ENCODE data around the gene GRB10.

Gene GRB10

DNA sequence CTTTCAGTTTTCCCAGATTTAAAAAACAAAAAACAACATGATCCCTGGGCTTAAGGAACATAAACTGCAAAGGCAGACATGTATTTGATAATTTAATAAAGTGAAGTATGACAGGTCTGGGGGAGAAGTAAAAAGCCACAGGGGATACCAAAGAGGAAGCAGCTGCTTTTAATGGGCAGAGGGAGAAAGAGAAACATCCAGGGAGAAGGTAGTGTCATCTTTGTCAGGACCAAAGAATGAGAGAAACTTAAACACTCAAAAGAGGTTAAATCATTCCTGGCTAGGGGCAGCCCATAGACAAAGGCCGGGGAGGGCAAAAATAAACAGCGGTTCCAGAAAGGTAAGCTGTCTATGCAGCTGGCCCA, 94.5 kb downstream of the GRB10 start:
- no peak for DNase-seq (ENCODE audit: low read depth)

DNA sequence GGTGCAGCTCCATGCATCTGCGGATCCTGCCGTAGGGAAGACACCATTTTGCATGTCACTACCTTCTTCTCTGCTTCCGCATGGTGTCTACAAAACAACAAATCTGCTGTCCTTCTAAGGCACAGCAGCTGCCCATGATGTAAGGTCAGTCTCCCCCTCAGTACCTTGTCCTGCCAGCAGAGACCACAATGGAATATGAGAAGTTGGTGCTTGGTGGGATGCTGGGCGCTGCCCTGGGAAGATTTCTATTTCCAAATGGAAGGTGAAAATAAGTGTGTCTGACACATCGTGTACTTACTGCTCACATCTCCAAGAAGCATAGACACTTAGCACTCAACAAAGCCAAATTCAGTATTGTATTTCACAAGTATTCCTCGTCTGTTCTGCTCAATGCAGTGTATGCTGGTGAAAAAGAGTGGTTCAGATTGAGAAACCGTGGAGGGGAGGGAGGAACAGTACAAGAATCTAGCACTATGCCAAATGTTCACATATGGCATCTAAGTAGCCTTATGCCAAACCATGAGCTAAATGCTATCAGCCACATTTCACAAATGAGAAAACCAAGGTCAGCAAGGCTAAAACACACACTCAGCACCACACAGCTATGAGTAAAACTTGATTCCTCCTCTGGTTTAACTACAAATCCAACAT, 95.0 kb downstream of the GRB10 start:
- peak; percentile 21 for DNase-seq (ENCODE audit: low read depth)

DNA sequence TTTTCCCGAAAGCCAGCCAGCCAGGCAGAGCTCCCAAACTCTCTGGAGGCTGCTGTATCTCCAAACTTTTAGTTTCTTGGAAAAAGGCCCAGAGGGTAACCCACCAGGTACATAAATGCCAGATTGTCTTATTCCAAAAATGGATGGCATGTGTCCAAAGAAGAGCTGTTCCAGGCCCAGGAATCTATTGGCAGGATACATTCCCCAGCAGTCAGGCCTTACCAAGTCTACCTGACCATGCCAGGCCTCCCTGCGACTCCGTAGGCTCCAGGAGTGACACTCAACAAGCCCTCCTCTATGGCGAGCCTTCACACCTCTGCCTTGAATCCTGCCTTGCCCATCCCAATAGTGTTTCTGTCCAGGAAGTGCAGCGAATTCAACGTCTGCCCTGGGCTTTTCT, 95.6 kb downstream of the GRB10 start:
- DNase-seq (ENCODE audit: low read depth), result no peak

DNA sequence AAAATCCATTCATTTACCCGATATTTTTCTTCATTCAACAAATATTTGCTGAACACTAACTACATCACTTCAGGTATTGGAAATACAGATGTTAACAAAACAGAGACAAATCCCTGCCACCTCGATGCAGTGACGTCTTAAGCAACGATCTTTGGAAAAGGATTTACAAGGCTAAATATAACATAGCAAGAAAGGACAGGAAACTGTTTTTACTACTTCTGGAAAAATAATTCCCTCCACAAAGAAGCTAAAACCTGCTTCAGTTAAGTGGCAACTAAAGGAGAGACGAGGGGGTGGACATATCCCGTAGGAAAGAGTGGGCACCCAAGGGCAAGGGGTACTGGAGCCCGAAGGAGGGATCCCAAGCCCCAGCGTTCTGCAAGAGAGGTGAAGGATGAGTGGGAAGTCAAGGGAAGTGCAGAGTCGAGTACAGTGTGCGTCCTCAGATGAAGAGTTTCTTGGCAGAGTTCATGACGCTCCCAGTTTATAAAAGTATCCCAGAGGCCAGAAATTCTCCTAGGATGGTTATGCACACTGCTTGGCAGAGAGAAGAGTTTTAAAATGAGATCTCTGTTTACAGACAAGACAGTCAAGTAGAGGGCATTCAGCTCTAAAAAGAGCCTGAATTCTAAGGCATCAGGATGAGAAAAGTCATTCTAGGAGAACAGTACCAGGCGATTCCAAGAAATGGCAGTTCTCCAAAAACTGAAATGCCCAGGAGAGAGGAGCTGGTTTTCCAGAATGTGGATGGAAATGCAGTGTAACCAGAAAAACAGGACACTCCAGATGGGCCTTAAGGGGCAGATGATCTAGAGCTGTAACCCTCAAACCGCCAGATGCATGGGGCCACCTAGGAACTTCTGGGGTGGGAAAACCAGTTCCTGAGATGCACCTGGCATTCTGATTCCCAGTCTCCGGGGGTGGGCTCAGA, 97.3 kb downstream of the GRB10 start:
- DNase-seq (ENCODE audit: low read depth), result no peak

DNA sequence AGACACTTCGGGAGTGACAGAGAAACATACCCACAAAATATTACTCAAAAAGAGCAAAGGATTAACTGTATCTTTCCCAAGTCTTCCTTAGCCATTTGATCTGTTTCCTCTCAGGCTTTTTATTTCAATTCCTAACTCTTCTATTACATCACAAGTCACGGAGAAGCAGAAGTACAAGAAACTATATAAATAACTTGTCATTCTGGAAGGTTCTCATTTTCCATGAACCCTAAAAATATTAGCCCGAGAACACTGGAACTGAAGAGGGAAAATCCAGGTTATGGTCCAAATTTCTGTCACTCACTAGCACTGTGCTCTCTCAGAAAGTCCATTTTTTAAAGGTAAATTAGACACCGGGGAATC, 98.0 kb downstream of the GRB10 start:
- no peak for DNase-seq (ENCODE audit: low read depth)

DNA sequence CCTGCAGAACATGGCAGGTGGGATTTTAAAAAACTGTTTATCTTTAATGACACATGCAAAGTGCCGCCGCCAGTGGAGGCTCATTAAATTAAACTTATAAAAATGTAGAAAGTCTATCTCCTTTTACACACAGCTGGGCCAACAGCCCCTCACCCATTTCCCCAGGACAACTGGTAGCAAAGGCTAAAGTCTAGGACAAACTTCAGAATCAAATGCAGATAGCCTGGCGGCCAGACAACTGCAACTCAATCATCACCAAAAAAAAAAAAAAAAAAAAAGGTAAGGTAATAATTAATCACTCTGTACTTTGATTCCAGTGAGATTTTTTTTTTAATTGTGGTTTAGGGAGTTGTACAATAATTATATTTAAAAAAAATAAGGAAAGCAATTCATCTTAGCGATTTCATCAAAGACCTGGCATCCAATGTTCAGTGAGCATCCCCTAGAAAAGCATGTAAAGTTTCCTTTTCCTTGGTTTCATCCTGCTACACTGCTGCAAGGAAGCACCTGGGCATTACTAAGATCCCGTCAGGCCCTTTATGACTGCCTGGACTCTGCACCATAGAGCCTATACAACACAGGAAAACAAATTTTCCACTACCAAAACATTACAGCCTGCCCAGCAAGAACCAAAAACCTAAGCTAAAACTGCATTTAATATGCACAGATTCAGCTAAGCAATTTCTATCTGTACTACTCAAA, 98.5 kb downstream of the GRB10 start:
- DNase-seq (ENCODE audit: low read depth), result no peak

DNA sequence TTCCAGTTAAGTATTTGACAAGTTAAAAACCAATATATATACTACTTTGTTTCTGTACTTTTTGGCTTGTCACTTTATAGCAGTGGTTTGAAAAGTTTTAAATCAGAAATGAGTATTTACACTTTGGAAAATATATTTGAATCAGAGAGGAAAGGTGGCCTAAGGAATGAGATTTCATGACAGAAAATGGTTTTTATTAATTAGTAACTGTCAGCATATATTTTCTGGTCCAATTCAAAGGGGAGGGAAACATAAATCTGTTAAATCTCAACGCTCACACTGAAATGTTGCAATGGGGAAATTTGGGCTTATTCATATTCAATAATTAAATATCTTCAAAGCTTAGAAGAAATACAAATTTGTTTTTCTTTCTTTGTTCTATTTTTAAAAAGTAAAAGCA, 100.1 kb downstream of the GRB10 start:
- DNase-seq (ENCODE audit: low read depth), result no peak

DNA sequence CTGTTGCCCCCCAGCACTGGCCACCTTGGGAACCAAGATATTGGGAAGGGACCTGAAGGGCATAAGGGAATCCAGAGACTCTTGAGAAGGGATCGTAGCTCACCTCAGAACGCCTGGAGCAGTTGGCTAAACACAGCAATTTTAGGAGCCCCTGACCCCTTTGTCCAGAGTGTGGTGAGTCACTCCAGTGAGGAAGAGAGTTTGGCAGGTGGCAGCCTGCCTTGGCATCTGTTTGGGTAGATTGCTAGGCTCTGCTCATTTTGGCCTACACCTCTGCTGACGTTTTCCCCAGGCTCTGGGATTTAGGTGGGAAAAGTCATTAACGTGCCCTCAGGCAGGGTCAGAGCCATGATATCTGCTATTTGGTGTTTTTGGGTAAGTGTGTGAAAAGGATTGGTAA, 100.6 kb downstream of the GRB10 start:
- no peak for DNase-seq (ENCODE audit: low read depth)

DNA sequence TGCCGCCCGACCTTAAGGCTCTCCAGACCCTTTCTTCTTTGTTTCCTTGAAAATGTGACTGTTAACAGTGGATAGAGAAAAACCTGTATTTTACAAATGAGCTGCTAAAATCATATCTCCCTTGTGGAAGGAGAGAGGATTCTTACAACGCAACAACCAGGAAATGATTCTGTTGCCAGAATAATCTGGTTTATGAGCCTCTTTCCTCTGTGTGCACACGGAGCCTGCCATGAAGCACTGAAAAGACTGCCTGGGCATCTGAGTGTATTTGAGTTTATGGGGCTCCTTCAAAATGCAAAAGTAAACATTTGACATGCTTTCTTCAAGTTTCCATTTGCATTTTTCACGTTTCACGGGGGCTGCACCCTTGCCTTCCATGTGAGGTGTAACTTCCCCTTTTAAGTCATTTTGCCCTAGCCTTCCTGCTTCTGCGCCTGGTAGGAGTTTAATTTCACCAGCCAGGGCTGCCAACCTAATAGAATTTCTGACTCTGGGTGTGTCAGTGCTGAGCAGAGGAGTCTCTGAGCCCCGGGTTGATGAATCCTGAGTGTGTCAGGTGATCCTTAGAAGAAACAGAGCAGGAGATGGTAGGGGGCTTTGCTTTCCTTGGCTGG, 101.2 kb downstream of the GRB10 start:
- DNase-seq (ENCODE audit: low read depth), result no peak

DNA sequence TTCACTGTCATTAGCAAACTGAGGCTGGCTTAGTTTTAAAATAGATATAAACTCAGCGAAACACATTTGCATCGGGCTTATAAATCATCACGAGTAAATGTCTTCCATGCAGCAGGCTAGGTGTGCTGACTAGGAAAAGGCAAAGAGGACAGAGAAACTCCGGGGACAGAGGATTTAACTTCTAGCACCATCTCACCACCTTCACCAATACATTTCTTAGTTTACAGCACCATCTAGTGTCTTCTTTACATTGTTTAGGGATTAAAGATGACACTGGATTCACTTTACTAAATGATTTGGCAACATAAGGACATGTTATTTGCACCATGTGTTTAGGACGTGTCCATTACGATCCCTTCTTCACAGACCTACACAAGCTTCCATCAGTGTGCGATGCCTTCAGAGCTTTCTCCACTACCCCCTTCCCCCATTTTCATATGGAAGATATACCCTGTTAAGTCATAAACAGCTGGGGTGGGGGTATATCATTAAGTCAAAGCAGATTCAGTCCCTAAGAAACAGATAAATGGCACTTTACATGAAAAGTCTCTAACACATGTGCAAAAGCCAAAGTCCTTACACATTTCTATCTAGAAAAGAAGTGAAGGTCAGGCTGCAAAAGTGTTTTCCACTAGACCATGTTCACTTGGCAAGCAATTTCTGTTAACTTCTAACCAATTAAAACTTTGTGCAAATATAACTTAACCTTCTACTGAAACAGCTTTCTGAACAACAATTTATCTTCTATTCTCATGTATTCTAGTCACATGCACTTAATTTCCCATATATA, 103.3 kb downstream of the GRB10 start:
- peak; percentile 60 for DNase-seq (ENCODE audit: low read depth)

DNA sequence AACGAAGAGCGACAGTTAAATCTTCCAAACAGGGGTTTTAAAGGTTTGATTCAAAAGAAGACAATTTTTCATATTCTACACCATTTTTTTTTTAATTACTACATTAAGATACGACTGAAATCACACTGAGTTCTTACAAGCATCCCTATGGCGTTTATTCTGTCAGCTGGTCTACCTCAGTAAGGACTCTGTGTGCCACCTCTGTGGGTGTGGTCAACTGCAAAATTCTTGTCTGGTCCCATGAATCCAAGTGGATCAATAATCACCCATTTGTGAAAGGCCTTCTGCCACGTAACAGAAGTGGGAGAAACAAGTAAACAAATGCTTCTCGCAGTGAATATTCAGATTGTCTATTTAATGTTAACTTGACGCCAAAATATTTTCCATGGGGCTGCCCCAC, 104.1 kb downstream of the GRB10 start:
- DNase-seq (ENCODE audit: low read depth), result no peak

DNA sequence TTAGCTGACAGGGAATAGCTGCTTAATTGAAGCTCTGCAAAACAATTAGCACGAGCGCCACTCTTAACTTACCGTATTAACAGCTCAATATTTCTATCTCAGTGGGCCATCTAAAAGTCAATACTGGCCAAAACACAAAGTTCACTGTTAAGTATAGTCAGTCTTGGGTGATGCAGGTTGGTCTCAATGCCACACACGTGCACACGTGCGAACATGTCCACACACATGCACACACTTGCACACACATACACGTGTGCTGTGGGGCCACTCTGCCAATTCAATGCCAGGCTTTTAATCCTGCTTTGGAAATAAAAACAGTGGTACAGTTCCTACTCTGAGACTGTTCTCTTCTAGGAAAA, 105.1 kb downstream of the GRB10 start:
- no peak for DNase-seq (ENCODE audit: low read depth)

DNA sequence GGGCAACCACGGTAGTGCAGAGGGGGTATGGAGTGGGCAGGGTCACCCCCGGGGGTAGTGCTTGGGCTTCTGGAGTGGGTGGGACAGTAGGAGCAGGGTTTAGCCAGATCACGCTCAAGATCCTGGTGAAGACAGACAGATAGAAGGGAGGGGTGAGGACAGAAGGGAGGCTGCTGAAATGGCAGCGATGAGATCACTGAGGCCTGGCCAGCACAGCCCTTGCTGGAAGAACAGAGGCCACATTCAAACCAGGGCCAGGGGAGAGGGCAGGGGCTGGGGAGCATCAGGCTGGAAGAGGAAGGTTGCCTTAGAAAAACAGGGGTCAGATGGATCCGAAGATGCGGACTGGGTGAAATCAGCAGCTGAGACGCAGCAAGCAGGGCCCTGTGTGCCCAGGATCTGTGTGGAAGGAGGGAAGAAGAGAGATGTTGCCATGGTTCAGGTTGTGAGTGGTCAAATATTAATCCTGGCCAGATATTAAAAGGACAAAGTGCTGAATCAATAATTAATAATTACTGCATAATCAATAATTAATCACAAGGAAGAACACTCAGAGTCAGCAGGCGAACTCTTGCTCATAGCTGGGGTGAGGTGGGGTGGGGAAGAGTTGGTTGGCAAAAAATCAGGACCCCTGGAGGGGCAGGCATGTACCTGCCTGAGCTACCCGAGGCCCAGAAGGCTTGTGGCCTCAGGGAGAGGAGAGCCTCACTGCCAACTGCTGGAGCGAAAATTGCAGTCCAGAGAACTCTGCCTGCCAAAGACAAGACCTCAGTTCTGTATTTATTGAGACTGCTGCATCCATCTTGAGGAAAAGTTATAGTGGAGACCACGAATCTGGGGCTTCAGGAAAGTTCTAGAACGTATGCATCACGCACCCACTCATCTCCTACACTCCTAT, 105.7 kb downstream of the GRB10 start:
- DNase-seq (ENCODE audit: low read depth), result no peak

DNA sequence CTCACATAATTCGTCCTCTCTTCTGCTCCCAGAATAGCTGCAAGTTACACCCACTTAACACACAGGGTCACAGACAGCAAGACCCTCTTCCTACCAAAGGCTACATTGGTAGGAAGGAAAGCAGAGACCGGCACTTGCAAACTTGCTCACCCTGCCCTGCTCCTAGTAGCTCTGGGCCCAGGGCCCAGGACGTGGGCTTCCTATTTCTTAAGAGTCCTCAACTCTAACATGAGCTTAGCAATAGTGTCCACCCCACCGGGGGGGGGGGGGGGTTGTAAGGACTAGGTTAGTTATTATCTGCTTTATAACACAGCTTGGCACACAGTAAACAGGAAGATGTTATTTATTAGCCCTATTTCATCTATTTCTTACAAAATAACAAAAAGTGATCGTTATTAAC, 106.6 kb downstream of the GRB10 start:
- DNase-seq (ENCODE audit: low read depth), result no peak

DNA sequence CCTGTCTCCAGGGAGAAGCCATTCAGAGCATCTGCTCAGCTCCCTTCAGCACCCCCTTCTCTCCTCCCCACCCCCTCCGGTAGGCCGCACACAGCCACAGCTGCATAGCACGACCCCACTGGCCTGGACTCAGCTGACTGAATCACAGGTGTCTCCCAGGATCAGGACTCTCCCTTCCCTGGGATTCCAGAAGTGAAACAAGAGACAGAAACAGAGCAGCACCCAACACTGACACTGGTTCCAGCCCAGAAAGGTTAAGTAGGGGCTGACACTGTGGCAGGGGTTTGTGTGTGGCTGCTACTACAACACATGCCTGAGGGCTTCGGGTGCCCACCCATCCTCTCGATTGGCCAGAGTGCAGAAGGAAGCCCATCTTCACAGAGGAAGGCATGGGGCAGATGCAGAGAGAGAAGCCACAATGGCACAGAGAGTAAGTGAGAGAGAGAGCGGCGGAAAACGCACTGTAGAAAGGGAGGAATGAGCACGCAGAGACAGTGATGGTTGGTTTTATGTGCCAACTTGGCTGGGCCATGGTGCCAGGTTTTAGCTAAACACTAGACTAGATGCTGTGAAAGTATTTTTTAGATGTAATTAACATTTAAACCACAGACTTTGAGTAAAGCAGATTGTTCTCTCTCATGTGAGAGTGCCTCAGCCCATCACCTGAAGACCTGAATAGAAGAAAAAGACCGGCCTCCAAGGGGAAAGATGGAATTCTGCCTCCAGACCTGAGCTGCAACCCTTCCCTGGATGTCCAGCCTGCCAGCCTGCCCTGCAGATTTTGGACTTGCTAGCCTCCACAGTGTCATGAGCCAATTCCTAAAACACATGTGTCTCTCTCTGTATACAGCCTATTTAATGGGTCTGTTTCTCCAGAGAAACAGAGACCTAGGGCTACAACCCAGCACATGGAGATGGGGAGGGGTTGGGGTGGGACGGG, 107.5 kb downstream of the GRB10 start:
- no peak for DNase-seq (ENCODE audit: low read depth)

DNA sequence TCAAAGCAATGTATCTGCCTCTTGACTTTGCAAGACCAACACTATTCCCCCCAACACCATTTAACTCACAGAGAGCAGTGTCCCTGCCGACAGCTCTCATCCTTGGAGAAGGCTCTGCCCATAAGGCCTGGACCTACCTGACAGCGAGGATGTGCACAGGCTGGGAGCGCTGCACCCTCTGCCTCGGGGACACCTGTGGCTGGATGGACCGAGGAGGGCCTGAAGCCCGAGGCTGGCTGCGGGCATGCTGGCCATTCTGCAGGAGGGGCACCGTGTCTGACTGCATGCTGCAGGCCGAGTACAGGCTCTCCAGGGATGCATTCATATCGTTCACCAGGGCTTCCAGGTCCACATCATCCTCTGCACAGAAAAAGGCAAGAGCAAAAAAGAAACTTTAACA, 108.4 kb downstream of the GRB10 start:
- DNase-seq (ENCODE audit: low read depth), result no peak

DNA sequence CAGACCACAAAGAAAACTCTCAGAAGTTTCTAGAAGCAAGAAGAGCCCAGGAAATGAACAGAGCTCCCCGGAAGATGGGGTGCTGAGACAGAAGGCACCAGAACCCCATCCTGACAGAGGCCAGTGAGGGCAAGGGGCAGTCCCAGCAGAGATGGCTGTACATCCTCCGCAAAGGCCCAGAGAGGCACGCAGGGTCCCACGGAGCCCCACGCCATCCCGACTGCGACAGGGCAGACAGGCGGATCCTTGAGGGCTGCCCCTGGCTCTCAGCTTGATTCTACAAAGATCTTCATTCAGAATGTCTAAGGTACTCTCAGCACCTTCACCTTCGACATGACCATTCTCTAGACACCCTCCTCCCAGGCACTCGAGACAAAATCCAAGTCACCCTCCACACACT, 109.6 kb downstream of the GRB10 start:
- DNase-seq (ENCODE audit: low read depth), result no peak

DNA sequence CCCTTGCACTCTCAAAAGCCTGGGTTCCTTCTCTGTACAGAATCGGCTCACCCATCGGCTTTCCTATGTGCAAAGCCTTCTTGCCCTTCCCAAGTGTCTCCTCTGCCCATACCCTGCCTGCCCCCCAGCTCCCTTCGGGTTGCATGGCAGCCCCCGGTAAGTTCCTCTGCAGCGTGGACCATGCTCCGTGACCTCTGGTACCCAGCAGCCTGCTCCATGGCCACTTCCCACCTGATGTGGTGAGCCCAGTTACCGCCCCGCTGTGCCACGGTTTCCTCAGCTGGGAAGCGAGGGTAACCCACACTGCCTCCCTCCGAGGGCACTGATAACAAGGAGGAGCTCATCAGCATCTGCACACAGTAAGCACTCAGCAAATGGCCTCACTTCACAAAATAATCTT, 110.7 kb downstream of the GRB10 start:
- DNase-seq (ENCODE audit: low read depth), result no peak

DNA sequence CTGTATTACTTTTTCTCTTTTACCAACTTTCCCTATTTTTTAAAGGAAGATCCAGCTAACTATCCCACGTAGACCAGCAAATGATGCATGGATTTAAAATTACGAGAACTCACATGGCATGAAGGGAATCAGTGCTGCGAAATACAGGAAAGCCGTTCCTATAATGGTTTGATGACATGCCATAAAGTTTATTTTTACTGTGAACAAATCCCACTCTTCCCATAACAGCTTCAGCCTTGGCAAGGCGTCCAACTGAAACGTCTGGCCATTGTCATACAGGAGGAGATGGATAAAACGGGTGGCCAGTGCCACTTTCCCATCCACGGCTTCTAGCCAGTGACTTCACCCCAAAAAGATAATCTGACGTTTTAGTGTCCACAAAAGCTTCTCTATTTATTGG, 111.3 kb downstream of the GRB10 start:
- DNase-seq (ENCODE audit: low read depth), result no peak

DNA sequence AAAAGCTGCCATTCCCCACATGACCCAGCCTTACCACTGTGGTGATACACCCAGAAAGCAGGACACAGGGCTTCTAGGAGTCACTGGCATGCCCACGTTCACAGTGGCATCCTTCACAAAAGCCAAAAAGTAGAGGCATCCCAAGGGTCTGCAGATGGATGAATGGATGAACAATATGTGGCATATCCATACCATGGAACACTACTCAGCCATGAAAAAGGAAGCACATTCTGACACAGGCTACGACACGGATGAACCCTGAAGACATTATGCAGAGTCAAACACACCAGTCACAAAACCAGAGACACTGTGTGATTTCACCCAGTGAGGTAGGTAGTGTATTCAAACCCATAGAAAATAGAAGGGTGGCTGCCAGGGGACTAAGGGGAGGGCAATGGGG, 112.8 kb downstream of the GRB10 start:
- no peak for DNase-seq (ENCODE audit: low read depth)

Measured in EH (cell line).